AML-193 (cell line): ENCODE data around the gene PRTG.
"Not testable (repeated sequence)": the region's sequence is repeated elsewhere in the genome, so short reads cannot be mapped to it uniquely, and the experiment has no call there.

Experiments used
- DNase-seq, 2 experiments: peaks; one replicate each; lab custom pipeline; 2025; lab: John Stamatoyannopoulos, UW

PRTG gene

DNA sequence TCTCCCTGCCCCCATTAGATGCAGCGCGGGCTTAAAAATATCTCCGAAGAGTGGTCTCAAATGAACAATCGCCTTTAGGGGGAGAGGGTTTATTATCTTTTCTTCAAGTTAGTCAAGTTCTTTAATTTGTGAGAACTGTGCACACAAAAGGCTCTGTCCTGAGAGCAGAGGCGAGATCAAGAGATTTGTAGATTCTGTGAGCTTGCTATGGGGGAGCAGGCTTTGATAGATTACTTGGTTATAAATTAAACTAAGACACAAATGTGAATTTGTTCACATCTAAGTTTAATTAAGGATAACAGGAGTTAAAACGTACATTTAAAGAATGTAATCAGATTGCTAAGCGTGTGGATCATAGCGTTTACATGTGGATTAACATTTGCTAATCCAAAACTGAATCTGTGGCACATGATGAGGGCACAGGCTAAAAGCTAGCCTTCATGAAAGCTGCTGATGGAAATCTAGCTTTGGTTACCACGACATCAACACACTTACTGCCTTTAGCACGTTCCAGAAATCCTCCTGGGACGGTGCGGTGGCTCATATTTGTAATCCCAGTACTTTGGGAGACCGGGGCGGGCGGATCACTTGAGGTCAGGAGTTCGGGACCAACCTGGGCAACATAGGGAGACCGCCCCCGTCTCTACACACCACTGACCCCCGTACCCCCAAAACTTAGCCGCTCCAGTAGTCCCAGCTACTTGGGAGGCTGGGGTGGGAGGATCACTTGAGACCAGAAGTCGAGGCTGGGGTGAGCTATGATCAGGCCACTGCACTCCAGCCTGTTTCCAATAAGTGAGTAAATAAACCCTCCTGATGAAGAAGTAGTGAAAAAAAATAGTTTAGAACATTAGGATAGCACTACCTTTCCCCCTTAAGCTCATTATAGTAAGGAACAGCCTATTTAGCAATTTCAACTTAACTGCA lies 1.0 kb upstream of the PRTG start:
- no peak for DNase-seq

DNA sequence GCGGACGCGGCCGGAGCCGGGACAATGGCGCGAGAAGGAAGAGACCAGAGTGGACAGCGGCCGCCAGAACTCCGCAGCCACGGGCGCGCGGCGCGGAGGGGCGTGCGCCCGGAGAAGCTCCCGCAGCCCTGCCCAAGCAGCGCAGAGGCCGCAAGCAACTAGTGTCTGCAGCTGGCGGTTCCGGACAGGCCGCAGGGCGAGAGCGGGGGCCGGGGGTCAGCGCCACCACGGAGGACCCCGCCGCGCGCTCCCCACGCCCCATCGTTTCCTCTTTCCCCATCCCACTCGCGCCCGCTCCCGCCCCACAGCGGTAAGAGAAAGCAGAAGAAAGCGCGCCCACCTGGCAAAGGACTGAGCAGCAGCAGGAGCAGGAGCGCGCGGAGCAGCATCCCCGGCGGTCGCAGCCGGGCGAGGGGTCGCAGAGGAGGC lies 440 bp downstream of the PRTG start:
- no peak for DNase-seq

DNA sequence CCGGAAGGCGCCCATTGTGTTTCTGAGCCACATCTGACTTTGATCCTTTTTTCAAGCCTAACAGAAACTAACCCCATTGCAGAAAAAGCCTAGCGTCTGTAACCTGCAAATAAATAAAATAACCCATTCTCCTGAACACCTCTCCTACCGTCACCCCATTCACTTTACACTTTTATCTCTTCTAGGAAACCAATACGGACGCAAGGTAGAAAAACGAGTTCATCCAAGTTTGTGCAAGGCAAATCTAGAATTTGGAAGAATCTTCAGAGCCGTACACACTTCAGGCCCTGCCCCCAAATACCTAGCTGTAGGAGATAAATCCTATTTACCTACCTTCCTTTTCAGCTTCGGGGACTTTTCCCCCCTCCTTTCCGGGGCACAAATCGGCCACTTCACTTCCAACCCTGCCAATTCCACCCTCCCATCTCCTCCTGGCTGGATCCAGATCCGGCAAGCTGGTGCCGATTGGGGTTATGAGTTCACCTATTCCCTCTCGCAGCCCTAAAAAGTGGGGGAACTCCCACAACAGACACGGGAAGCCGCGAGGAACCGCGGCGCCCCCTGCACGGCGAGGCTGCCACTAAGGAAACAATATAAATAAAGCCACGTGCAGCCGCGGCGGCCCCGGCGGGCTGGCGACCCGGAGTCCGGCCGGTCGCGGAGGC lies 987 bp downstream of the PRTG start:
- no peak for DNase-seq

DNA sequence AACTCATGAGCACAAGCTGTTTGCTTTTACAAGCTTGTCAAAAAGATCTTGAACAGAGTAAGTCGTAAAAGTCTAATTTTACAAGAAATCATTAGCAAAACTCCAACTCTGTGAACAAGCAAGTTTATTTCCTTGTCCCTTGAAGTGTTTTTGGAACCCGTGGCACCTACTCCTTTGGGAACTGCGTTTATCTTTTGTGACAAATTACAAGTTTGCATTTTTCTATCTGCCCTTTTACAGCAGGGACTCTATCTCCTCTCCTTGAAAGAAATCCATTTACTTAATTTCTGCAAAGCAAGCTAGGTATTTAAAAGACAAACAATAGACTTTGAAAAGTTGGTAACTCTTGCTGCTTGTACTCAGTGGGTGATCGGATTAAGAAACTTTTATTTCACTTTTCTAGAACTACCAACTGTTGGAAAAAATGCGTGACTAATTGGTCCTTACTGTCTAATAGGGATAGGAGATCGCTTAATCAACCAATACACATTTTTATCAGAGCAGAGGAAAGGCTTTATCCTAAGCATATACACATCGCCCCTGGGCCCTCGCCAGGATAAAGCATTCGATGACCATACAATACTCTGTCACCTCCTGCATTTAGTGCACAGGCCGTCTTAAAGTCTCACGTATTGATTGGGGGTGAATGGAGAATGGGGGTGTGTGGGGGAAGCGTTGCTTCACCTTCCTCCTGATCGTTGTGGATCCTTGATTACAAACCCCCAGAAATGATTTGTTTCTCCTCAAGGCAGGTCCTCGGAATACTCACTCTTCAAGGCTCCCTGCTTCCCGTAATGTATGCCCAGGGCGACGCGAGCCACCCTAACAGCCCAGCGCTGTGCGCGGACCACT lies 1.7 kb downstream of the PRTG start:
- no peak for DNase-seq

DNA sequence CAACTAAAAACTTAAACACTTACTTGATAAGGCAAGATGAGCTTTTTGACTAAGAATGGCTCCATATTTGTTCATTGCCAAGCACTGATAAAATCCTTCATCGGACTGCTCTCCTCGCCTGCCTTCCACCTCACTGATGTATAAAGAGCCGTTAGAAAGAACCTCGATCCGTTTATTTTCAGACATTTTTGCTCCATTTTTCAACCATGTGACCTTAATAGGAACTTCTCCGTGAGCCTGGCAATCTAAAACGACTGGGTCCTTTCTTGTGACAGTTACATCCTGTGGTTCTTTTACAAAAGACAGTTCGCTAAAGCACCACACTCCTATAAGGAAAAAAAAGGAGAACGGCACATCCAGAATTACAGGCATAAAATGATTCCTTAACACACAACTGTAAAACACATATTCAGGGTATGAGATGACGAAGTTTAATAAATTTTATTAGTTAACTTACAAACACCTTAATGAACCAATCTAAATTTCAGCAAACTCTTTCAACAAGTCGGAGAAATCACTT lies 2.5 kb downstream of the PRTG start:
- no peak for DNase-seq

DNA sequence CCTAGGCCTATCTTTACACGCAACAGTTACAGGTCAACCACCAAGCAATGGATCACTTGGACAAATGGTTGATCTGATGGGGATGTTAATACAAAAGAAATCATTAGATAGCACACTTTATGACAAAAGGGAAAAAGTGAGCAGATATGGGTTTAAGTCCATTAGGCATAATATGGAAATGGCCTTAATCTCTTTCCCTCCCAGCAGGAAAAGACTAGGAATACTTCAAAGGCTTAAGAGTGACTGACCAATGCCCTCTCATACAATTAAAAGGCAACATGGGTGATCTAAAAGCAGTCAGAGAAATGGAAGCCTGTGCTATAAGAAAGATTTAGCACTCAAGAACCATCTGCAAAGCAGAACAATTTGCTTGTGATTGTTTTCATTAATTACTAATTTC lies 3.3 kb downstream of the PRTG start:
- DNase-seq: no peak

DNA sequence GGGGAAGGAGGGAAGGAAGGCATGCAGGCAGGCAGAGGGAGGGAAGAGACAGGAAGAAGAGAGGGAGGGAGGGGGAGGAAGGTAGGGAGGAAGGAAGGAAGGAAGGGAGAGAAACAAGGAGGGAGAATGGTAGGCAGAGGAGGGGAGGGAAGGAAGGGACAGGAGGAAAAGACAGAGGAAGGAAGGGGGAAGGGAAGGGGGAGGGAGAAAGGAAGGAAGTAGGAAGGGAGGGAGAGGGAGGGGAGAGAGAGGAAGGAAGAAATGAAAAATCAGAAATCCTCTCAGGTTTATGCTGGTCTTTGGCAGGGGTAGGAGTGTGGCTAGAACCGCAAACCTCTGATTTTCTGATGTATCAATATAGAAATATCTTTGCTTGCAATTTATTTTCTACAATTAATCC lies 4.2 kb downstream of the PRTG start:
- no peak for DNase-seq

DNA sequence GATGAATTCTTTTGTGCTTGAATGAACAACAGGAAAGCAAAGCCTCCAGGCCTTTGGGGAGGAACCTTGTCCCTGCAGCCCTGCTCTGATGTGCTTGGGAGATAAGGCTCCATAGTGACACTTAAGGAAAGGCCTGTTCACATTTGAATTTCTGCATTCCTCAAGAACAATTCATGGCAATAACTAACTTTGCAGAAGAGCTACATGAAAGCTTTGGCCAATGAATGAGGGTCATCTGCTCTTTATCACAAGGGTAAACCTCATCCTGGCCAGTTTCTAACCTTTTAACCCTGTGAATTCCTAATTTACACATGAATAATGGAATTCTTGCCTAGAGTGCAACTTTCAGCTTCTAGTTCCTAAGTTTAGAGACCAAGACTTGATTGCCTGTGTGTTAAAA lies 5.6 kb downstream of the PRTG start:
- no peak for DNase-seq

DNA sequence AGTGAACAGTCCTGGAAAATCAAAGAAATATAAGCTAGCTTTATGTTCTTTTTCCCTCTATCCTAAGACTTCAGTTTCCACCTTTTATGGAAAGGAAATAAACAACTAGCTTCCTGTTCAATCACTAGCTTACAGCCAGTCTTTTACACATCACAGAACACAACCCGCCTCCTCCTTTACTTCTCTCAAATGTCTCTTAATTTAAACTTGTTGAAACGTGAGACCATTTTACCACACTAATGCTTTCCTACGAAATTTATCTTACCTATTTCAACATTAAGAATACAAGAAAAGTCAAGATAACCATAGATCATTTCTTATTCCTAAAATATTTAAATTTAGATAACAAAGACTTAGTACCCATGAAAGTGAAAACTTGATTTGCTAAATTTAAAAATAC lies 6.2 kb downstream of the PRTG start:
- DNase-seq: no peak

DNA sequence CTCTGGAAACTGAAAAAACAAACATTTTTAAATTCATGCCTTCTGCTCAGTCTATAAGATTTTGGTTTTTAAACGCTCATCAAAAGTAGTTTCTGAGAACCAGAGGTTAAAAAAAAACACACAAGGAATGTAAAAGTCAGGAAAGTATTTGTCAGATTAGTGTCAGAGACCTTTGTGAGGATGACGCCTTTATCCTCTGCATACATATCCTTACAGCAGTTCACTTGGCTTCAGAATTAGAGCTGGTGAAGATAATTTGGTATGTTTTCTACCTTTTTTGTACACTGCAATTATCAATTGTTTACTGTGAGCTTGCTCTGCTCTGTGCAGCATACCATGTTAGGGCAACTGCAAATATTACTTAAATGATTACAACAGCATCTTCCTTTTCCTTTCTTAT lies 8.3 kb downstream of the PRTG start:
- DNase-seq: no peak

DNA sequence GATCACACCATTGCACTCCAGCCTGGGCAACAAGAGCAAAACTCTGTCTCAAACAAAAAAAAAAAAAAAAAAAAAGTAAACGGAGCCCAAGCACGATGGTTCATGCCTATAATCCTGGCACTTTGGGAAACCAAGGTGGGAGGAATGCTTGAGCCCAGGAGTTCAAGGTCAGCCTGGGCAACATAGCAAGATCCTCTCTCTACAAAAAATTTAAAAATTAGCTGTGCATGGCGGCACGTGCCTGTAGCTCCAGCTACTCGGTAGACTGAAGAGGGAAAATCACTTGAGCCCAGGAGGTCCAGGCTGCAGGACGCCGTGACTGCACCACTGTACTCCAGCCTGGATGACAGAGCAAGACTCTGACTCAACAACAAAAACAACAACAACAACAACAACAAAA lies 9.5 kb downstream of the PRTG start:
- DNase-seq: not testable (repeated sequence)

DNA sequence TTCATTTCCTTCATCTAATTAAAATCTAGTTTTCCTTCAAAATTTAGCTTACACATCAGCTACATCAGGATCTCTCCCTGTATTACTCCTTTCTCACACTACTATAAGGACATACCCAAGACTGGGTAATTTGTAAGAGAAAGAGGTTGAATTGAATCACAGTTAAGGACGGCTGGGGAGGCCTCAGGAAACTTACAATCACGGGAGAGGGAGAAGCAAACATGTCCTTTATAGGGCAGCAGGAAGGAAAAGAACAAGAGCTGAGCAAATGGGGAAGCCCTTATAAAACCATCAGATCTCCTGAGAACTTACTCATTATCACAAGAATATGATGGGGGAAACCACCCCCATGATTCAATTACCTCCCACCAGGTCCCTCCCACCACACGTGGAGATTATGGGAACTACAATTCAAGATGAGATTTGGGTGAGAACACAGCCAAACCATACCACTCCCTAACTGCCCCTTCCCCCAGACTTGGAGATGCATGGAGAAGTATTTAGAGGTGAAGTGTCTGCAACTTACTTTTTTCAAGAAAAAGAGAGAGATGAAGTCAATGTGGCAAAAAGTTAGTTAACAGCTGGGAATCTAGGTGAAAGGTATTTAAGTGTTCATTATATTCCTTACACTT lies 21.3 kb downstream of the PRTG start:
- no peak for DNase-seq

DNA sequence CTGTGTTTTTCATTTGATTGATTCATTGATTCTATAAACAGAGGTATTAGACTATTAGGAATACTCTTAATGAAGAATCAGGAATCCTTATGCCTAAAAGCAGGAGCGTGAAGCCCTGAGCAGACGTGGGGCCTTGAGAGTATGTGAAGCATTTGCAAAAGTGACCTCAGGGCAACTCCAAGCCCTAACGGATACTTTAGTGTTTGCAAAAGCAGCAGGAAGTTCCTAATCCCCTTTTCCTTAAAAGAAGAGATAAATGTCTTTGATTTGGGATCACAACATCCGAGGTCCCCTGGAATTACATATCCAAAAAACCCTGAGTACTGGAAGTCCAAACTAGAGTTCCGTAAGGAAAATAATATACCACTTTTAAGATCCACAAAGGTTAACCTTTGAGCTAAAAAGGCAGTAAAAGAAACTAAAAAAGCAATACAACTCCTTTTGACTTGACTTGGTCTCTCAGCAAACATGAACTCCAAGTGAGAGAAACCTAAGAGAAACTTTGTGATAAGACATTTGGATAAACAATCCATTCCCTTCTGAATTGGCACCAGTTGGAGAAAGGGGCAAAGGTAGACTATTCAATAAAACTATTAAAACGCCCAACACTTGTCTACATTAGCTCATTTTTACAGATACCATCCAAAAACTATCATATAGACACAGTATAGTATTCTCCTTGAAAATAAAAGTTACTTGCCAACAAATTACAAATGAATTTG lies 27.4 kb downstream of the PRTG start:
- no peak for DNase-seq

DNA sequence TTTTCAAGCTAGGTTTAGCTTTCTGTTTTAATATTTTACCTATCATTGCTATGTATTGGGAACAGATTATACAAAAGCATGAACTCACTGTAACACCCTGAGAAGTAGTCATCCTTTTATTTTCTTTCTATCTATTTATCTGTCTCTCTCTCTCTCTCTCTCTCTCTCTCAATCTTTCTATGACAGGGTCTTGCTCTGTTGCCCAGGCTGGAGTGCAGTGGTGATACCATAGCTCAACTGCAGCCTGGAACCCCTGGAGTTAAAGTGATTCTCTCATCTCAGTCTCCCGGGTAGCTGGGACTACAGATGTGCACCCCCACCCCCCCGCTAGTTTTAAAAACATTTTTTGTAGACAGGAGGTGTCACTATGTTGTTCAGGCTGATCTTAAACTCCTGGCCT lies 28.9 kb downstream of the PRTG start:
- no peak for DNase-seq

DNA sequence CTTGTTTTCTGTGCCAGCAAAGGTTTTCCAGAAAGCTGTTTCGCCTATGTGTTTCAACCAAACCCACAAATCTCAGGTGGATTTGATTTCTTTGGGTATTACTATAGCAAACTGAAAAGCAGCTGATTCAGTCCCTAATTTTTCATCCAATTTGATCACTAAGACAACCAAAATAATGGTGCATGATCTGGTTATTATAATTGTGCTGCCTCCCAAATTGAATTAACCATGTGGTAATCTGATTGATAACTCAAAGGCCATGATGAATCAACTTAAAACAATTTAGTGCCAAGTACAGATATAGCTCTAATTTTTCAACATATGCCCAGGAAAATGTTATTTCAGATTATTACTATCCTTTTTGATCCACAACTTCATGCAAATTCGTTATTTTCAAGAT lies 30.6 kb downstream of the PRTG start:
- DNase-seq: no peak

DNA sequence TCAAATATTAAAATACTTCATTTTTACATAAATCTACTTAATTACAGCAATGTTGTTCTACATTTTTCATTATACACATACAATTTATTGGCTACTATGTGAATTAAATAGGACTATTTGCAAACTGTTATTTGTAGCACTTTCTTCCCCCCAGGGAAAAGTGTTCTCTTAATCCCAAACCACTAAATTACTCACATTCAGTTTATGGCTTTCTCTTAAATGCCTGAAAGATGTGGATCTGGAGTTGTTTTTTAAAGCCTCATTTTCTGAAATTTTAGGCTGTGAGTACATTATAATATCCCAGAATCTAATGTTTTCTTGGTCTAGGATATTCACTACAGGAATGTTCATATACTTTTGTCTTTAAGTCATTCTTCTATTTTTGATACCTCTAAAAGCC lies 32.7 kb downstream of the PRTG start:
- no peak for DNase-seq

DNA sequence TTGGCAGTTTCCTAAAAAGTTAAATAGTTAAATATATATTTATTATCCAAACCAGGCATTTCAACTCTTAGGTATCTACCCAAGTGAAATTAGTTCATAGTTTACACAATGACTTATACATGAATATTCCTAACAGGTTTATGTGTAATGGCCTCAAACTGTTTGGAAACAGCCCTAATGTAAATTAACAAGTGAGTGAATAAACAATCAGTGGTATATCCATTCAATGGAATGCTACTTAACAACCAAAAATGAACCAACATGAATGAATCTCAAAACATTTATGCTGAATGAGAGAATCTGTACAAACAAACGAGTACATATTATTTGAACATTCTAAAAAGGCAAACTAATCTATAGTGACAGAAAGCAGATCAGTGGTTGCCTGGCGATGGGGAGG lies 33.5 kb downstream of the PRTG start:
- DNase-seq: no peak

DNA sequence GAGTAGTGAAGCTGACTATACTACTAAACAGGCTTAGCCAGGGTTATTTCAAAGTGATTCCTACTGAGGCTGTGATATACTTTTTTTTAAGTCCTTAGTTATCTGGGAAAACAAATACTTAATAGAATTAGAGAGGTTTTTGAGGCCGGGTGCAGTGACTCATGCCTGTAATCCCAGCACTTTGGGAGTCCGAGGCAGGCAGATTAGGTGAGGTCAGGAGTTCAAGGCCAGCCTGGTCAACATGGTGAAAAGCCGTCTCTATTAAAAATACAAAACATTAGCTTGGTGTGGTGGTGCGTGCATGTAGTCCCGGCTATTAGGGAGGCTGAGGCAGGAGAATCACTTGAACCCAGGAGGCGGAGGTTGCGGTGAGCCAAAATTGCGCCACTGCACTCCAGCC lies 34.2 kb downstream of the PRTG start:
- DNase-seq: no peak

DNA sequence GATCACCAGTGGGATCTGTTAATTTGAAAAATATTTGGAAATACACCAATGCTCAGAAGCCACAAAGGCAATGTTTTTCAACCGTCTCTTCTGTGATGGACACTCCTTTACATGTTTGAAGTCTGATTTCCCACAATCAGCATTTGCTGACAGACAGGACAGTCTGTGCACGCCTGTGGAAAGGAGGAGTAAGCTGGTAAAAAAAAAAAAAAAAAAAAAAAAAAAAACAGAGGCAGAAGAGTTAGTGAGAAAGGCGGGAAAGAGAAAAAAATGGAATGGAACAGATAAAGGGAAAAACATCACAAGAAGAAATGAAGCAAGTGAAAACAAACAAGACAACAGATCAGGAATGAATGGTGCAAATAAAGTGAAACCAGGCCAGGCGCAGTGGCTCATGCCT lies 35.0 kb downstream of the PRTG start:
- no peak for DNase-seq

DNA sequence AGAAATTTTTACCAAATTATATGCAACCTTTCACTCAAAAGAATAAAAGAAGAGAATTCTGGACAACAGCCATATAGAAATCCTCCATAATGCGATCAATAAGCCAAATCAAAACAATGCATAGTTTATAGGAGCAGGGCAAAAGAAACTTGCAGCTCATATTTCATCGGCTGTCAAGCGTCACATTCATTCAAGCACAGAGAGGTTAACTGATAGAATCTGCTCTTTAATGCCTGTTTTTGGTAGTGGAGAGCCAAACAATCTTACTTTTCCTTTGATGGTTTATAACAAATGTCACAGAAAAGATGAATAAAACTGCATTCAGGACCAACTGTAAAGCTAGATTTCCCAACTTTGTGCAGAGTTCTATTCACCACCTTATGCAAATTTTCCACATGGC lies 35.4 kb downstream of the PRTG start:
- DNase-seq: no peak

DNA sequence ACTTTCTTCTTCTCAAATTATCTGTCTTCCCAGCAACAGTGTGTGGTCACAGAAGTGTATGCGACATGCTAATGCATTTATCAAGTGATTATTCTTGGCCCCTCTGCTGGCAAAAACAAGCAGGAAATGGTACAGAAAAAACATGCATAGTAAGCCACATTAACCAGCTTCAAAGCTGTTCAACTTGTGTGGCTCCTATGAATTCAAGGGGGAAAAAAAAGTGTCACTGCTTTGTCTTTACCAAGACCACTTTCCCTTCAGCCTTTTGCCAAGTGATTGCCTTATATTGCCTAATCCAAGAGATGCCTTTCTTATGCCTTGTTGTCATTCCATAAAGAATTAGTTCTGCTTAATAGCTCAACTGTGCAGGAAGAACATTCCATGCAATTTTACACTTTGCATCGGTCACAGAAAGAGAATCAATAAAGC lies 39.1 kb downstream of the PRTG start:
- no peak for DNase-seq
